WI38 (cell line): Measurements from ENCODE around the gene CPEB1.

Experiments
- H3K4me3 ChIP-seq: 2 replicates; pipeline ENCODE4 v1.5.1; 2011; ENCODE audit warnings: low read depth, mild to moderate bottlenecking, control low read depth, low read length
- TF ChIP-seq, protein P1 (sequence below): IDR thresholded peaks from 2 replicates; pipeline ENCODE4 v1.5.1; 2012; ENCODE audit warnings: low read depth, mild to moderate bottlenecking, control low read depth, low read length

CPEB1 gene

DNA sequence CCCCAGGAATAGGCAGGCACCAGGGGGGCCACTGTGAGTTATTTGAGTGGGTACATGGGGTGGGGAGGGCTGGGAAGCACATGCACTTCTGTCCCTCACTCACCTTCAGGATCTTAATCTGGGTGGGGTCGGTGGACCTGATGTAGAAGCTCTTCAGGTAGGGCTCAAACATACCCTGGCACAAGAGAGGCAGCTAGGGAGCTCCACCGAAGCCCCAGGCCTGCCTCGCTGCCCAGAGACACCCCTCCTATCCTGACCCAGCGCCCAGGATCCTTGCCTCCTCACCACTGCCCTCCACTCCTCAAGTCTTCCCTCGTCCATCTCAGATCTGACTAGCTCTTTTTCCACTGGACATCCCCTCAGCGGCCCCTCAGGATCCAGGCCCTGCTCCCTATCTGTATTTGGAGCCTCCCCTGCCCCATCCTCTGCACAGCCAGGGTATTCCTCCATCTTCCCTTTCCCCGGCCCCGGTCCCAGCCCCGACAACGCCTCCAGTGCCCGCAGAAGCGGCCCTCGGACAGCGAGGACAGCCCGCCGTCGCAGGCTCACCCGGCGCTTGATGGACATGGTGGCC lies 32.5 kb upstream of the CPEB1 start:
- TF ChIP-seq, protein P1, sequence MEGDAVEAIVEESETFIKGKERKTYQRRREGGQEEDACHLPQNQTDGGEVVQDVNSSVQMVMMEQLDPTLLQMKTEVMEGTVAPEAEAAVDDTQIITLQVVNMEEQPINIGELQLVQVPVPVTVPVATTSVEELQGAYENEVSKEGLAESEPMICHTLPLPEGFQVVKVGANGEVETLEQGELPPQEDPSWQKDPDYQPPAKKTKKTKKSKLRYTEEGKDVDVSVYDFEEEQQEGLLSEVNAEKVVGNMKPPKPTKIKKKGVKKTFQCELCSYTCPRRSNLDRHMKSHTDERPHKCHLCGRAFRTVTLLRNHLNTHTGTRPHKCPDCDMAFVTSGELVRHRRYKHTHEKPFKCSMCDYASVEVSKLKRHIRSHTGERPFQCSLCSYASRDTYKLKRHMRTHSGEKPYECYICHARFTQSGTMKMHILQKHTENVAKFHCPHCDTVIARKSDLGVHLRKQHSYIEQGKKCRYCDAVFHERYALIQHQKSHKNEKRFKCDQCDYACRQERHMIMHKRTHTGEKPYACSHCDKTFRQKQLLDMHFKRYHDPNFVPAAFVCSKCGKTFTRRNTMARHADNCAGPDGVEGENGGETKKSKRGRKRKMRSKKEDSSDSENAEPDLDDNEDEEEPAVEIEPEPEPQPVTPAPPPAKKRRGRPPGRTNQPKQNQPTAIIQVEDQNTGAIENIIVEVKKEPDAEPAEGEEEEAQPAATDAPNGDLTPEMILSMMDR = no peak
- H3K4me3 ChIP-seq = no peak overlapping the region

DNA sequence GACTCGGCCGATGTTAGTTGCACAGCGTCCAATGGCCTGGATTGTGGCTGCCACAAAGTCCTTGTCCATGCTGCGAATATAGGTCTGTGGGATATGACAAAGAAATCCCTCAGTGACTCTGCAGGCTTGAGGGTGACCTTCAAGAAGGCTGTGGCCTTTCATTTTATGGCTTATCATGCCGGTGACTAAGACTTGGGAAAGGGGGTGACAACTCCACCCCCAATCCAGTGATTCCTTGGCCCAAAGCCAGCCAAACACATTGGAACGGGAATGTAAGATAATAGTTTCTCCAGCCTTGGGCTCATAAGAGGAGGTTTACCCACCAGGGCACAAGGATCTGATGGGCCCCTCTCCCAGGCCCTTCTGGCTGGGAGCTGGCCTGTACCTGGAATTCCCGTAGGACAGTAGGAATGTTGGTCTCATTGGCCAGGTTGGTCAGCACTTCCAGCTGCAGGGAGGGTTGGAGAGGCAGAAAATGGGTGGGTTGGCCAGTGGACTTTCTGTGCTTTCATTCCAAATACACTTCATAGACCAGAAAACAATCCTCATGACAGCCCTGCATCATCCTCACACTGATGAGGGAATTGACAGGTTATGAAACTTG lies 30.7 kb upstream of the CPEB1 start:
- no peak overlapping the region for H3K4me3 ChIP-seq
- TF ChIP-seq, protein P1 = no peak

DNA sequence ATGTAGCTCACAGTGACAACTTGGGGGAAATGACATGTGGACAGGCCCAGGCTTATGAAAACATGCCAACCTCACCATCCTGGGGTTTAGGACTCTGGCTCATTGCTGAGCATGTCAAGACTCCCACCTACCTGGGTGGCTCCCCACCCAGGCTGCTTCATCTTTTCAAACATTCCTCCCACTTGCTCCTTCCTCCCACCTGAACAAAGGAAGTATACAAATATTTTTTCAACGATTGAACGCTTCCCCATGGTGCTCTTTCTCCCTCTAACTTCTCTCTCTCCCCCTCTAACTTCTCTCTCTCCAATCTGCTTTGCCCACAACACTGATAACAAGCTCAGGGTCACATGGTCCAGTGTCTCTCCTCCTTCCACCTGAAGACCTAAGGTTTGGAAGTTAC lies 27.7 kb upstream of the CPEB1 start:
- TF ChIP-seq, protein P1 = no peak
- H3K4me3 ChIP-seq = no peak overlapping the region

DNA sequence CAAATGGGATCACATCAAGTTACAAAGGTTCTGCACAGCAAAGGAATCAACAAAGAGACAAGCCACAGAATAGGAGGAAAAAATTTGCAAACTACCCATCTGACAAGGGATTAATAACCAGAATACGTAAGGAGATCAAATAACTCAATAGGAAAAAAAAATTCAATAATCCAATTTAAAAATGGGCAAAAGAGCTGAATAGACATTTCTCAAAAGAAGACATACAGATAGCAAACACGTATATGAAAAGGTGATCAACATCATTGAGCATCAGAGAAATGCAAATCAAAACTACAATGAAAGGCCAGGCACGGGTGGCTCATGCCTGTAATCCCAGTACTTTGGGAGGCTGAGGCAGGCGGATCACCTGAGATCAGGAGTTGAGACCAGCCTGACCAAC lies 23.5 kb upstream of the CPEB1 start:
- TF ChIP-seq, protein P1 = no peak
- H3K4me3 ChIP-seq = no peak overlapping the region

DNA sequence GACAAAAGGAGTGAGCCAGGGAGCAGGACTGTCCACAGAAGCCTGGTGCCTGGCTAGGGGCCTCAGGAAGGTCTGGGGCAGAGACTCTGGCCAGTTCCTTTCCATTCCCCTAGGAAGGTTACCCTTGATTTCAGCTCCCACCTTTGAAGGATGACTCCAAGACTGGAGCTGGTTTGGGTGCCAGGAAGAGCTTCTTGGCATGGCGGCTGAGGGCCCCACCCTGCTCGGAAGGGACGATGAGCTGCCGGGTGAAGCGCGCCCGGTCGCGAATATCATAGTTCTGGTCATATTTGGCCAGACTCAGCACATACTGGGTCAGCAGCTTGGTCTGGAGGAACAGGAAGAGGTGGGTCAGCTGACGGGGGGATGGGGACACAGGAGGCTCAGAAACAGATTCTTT lies 19.4 kb upstream of the CPEB1 start:
- no peak overlapping the region for H3K4me3 ChIP-seq

DNA sequence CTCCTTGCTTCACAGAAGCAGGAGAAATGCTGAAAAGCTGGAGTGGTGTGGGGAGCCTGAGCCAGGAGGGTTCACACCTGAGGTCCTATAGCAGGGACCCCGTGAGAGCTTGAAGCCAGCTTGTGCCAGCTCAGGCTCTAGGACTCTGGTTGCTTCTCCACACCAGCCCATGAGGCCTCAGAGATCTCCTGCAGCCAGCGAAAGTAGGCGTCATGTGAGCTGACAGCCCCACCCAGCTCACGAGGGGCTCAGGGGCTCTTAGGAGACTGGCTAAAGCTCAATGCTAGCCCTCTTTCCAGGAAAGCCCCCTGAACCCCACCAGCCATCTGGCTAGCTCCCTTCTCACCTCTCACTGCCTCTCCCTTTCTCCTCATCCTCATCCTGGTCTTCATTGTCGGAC lies 16.9 kb upstream of the CPEB1 start:
- TF ChIP-seq, protein P1 = no peak

More for the DNA sequence above, 19.4 kb upstream of the CPEB1 start:
- TF ChIP-seq, protein P1 = no peak

DNA sequence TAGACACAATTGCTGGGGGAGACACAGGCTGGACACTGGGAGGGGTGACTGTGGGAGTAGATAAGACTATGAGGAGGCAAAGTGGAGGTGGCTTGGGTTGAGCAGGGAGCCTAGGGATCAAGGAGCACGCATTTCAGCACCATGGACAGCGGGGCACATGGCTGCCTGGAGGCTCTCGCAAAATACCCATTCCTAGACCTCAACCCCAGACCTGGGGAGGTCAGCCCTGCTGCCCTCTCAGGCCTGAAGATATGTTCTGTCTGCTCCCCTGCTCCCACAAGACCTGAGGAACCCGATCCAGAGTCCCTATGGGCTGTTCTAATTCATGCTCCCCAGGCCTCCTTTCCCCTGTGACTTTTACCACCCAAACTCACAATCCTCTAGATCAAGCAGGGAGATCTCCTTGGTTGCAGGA lies 16.0 kb upstream of the CPEB1 start:
- TF ChIP-seq, protein P1 = no peak
- no peak overlapping the region for H3K4me3 ChIP-seq

More for the DNA sequence above, 16.9 kb upstream of the CPEB1 start:
- no peak overlapping the region for H3K4me3 ChIP-seq
